HG03558 (cell line): ENCODE data around the gene IPO11.
A peak's percentile ranks its signal among the peaks of the same experiment; 100 is the strongest.
"Not testable (repeated sequence)": the region's sequence is repeated elsewhere in the genome, so short reads cannot be mapped to it uniquely, and the experiment has no call there.

Experiments used
- ATAC-seq: cut with Tn5 transposase; IDR thresholded peaks from one replicate; pipeline ENCODE4 v1.9.1; 2021; ENCODE audit warnings: moderate number of reproducible peaks; ENCODE audit not compliant: unreplicated experiment; ENCODE audit errors: extremely low read depth

Gene IPO11

DNA sequence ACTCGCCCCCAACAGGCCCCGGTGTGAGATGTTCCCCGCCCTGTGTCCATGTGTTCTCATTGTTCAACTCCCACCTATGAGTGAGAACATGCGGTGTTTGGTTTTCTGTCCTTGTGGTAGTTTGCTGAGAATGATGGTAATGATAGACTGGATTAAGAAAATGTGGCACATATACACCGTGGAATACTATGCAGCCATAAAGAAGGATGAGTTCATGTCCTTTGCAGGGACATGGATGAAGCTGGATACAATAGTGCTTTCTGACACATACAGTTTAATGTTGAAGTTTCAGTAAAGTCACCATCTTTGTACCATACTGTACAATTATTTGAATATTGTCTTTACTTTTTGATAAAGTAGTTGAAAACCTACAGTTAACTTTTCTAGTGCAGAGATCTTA, 96.2 kb downstream of the IPO11 start:
- not testable (repeated sequence) for ATAC-seq

DNA sequence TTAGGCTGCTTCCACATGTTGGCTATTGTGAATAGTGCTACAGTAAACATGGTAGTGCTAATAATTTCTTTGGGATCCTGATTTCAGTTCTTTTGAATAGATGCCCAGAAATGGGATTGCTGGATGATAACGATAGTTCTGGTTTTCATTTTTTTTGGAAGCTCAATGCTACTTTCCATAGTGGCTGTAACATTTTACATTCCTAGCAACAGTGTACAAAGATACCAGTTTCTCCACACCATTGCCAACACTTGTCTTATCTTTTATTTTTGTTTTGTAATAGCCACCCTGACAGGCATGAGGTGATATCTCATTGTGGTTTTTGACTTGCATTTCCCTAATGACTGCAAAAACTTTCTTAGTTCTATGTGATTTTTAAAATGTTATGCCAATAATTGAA, 97.2 kb downstream of the IPO11 start:
- ATAC-seq: no peak

DNA sequence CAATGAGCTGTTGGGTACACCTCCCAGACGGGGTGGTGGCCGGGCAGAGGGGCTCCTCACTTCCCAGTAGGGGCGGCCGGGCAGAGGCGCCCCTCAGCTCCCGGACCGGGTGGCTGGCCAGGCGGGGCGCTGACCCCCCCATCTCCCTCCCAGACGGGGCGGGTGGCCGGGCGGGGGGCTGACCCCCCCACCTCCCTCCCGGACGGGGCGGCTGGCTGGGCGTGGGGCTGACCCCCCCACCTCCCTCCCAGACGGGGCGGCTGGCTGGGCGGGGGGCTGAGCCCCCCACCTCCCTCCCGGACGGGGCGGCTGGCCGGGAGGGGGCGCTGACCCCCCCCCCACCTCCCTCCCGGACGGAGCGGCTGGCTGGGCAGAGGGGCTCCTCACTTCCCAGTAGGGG, 100.5 kb downstream of the IPO11 start:
- ATAC-seq: not testable (repeated sequence)

DNA sequence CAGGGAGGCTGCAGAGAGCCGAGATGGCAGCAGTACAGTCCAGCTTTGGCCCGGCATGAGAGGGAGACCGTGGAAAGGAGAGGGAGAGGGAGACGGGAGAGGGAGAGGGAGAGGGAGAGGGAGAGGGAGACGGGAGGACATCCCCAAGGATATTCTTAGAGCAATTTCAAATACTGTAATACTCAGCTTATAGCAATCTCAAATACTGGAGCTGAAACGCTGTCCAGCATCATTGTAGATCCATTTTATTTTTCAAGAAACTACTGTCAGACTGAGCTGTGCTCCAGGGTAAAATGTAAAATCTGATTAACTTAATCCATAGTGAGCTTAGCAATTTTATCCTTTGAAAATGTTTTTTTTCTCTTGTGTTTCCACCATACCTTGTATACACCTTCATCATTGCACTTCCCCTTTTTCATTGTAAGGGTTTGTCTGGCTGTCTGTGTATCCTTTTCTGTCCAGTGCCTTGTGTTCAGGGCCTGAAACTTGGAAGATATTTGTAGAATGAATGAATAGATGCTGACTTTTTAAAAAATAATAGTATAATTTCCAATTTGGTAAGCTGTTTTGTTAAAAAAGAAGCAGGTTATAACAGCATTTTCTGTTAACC, 102.1 kb downstream of the IPO11 start:
- no peak for ATAC-seq

DNA sequence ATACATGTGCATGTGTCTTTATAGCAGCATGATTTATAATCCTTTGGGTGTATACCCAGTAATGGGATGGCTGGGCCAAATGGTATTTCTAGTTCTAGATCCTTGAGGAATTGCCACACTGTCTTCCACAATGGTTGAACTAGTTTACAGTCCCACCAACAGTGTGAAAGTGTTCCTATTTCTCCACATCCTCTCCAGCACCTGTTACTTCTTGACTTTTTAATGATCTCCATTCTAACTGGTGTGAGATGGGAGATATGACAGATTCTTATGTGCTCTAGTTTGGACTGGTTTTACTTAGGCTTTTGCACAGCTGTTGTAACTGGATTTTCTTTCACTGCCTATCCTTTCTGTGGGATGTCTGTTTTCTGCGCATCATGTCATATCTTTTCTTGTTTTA, 108.2 kb downstream of the IPO11 start:
- not testable (repeated sequence) for ATAC-seq

DNA sequence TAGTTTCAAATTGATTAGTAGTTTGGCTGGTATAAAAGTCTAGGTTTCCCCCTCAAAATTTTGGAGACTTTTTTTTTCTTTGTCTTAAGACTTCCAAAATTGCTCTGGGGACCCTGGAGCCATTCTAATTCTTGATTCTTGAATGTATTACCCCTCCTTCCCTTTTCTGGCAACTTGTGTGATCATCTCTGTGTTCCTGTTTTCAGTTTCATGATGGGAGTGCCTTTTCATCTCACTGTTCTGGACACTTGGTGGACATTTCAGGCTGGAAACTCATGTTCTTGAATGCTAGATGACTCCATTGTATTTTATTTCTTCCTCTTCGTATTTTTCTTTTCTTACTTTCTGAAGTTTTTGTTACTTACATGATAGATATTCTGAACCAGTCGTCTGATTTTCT, 108.8 kb downstream of the IPO11 start:
- peak; percentile 65 for ATAC-seq

DNA sequence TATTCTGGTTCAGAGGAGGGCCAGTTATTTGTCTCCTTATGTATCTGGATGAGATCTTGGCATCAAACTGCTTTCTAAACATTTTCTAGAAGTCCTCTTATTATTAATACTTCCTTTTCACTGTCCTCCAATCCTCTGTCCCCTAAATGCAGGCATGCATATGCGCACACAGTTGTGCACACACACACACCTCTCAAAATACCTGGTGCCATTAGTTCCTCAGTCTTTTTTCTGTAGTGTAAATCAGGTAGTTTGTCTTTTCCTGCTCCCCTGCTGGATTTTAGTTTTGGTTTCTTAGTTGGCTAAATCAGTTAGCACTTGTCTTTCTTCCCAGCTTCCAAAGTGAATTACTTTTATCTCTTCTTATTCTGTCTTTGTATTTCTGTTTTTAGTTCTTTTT, 110.2 kb downstream of the IPO11 start:
- ATAC-seq: no peak

DNA sequence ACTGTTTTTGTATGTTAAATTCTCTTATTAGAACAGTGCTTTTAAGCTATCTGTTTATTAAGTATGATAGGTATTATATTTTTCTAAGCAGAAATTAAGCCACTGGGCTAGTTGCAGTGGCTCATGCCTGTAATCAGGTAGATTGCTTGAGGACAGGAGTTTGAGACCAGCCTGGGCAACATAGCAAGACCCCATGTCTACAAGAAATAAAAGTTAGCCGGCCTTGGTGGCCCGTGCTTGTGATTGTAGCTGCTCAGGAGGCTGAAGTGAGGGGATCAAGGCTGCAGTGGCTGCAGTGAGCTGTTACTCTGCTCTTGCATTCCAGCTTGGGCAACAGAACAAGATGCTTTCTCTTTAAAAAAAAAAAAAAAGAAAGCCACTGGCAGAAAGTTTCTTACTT, 121.0 kb downstream of the IPO11 start:
- ATAC-seq: no peak

DNA sequence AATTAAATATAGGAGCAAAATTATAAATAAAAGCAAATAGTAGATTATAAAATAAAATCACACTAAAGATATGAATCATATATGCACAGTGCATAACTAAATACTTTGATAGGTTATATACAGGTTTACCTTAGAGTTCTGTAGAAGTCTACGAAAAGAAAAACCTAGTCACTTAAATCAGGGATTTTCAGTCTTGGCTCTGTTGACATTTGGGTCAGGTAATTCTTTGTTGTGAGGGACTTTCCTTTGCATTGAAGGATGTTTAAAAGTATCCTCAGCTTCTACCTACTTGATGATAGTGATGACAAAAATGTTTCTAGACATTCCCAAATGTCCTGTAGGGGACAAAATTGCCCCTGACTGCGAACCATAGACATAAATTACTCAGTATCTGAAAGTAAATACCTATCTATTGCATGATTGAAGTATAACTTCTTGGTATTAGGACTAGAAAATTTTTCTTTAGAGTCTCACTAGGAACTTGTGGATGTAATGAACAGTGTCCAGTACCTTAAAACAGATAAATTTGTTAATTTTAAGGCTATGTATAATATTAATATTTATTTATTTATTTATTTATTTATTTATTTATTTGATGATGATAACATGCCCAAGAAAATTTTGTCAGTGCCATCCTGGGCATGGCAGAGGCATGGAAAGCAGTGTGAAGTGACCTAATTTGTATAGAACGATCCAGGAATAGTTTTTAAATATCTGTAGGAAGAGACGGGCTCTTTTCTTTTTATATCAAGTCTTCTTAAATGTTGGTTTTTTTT, 122.1 kb downstream of the IPO11 start:
- ATAC-seq: no peak

DNA sequence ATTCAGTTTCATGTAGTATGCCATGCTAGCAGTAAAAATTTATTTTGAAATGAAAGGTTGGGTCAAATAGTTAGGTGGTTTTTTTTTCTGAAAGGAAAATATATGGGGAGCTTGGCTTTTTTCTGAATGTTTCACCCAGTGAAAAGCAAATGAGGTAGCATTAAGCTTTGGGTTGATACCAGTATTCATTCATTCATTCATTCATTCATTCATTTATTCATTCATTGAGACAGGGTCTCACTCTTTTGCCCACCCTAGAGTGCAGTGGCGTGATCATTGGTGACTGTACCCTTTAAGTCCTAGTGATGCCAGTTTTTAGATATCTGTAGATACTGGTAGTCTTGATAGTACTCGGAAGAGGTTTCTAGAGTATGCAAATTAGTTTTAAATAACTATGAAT, 123.7 kb downstream of the IPO11 start:
- no peak for ATAC-seq

DNA sequence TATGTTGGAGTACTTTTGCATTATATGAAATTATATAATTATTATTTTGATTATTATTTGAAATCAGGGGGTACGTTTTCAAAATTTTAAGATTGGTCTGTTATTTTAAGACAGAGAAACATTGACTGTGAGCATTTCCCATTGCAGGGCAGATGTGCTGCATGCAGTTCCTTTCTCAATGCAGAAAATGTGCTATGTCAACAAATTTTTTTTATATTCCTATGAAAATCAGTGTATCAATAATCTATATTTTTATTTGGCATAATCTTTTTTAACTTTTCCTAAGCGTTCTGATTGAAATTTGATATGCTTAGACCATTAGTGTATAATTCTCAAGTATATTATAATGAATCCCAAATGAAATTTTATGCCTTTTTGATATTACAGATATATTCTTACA, 124.2 kb downstream of the IPO11 start:
- ATAC-seq: no peak

DNA sequence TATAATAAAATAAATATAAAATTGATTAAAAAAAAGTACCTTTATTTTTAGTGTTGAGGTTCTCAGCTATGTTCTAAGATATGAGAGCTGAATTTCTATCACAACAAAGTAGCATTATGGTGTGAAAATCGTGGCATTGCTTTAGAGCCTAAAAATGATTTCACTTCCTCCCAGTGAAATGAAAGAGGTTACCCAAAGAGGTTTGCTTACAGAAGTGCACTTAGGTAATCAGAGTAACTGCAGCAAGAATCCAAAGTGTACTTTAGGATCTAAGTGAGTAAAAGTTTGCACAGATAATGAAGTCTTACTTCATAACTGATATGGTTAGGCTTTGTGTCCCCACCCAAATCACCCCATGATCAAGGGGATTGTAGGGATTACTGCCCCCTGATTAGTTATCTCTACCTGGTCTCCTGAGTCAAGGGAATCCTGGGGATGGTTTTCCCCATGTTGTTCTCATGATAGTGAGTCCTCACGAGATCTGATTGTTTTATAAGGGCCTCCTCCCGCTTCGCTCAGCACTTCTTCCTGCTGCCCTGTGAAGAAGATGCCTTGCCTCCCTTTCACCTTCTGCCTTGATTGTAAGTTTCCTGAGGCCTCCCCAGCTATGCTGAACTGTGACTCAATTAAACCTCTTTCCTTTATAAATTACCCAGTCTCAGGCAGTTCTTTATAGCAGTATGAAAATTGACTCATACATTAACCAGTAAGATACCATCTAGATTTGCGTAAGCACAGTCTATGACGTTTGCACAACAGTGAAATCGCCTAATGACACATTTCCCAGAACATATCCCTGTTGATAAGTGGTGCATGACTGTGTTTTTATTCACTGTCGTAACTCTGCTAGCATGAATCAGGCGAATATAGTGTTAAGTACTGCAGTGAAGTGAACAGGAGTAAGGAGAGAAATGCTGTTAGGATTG, 125.7 kb downstream of the IPO11 start:
- no peak for ATAC-seq

DNA sequence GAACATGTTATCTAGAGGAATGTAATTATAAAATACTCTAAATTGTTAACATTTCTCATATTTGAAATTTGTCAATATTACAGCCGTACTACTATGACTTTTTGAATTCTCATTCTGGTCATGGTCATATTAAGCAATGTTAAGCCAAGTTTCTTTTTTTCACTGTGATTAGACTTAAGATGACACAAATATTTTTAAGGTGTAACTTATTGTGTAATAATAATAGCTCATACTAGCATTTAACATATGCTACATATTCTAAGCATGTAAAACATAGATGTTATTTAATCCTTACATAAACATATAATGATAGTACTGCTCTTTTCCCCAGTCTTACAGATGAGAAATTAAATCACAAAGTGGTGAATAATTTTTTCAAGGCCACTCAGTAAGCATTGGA, 130.2 kb downstream of the IPO11 start:
- no peak for ATAC-seq

DNA sequence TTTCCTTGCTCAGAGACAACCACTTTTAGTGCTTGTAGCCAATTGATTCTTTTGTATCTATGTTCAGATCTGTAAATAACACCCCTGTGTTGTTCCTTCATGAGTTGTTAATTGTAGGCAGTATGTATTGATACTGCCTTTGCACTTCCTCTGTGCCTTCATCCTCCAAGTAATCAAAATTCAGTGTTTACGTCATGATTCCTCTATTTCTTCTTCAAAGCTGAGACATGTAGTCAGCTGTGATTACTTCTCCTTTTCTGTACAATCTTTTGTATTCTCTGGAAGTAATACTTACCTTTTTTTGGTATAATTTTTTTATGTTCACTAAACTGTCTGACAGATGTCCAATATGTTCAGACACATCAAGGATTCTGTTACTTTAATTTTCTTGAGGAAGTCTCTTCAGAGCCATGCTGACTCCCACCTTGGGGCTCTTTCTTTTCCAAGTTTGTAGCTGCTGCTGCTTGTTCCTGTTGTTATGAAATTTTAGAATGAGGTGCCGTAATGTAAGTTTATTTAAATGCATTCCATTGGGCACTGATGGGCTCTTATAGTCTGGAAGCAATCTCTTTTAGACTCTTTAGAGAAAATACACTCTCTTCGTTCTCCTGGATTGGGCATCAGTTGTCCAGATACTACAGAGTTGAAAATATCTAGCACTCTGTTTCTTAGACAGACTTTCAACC, 135.5 kb downstream of the IPO11 start:
- ATAC-seq: no peak

DNA sequence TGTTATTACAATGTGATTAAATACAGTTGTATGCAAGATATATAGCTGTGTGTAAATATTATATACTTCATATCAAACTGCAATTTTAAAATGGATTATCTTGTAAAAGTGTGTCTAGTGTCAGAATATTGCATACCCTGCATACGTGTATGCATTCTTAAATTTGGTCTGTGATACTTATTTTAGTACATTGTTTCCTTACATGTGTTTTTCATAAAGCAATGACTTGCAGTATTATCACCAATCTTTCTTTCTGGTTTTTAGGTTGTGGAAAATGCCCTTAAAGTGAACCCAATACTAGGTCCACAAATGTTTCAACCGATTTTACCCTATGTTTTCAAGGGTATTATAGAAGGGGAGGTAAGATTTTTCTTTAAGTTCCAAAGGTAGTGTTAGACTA, 137.5 kb downstream of the IPO11 start:
- no peak for ATAC-seq

DNA sequence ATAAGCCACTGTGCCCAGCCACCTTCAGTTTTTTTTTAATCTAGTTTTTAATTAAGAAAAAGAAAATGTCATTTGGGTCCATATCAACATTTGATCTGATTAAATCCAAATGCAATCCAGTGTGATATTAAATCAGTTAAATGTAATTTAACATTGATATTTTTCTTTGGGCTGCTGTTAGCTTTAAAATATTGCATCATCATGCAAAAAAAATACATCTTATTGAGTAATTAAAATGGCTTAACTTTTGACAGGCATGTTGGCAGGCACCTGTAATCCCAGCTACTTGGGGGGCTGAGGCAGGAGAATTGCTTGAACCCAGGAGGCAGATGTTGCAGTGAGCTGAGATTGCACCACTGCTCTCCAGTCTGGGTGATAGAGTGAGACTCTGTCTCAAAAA, 143.4 kb downstream of the IPO11 start:
- no peak for ATAC-seq

DNA sequence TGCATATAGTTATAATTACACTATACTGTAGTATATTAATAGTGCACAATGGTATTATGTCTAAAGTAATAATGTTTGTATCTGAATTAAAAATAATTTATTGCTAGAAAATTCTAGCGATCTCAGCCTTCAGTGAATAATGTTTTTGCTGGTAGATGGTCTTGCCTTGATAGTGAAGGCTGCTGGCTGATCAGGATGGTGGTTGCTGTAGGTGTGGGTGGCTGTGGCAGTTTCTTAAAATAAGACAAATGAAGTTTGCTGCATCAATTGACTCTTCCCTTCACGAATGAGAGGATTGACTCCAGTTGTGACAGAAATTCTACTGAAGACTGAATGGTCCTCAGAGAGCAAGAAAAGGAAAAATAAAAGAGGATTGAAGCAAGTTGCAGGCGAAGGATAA, 146.4 kb downstream of the IPO11 start:
- no peak for ATAC-seq

DNA sequence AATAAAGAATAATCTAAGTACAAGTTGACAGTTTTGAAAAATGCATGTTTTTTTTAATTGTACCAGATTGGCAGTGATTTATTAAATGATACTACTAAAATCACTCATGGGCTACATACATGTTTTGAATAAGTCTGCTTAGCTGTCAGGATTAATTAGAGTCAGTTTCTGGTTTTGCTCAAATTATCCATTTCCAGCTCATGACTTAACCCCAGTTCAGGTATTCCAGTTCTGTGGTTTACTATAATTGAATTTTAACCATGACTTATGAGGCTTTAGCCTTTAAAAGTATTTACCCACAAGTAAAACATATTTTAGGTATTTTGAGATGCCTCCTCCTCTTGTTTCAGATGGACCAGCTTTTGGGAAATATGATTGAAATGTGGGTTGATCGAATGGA, 148.2 kb downstream of the IPO11 start:
- no peak for ATAC-seq

DNA sequence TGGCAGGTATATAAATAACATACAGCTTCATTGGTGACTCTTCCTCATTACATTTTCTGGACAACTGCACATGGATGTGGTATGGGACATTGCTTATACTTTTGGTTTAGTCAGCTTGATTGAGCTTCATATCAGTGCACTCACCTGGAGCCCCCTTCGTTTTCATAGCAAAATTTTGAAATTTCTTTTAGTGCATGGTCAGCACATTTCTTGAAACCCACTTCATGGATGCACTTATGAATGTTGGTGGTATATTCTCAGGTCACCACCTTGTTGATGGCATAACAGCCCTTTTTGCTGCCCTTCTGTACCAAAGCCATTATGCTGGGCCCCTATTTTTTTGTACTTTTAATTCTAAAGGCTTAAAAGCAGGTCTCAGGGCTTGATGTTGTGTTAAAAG, 149.3 kb downstream of the IPO11 start:
- ATAC-seq: no peak

DNA sequence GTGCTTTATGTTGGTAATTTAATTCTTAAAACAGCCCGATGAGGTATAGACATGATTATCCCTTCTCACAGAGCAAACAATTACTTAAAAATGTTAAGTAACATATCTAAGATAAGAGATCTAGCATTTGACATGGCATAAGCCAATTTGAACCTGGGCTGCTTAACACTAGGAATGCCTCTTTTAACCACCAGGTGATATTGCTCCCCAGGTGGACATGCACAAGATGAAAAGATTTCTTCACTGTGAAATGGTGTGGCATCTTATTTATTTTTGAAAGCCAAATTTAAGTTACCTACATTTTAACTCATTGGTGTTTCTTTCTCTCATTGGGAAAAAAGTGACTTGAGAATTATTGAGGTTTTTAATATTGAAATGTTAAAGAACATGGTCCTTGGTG, 150.3 kb downstream of the IPO11 start:
- ATAC-seq: no peak

DNA sequence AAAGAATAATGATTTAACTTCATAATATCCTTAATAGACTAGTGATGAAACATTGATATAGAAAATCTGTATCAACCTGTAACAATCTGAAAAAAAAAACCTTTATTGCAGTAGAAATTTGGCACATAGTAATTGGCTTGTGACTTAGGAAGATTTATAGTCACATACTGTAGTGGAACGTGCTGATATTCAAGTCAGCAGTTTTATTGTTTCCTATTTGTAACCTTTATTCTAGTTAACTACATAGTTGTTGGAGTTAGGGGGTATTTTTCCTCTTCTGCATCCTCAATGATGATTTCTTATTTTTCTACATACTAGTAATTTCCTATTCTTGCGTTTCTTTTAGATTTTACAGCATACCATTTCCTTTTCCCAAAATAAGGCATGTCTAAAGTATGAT, 151.5 kb downstream of the IPO11 start:
- ATAC-seq: no peak
